ENCODE measurements around the gene KRT73.

DNA sequence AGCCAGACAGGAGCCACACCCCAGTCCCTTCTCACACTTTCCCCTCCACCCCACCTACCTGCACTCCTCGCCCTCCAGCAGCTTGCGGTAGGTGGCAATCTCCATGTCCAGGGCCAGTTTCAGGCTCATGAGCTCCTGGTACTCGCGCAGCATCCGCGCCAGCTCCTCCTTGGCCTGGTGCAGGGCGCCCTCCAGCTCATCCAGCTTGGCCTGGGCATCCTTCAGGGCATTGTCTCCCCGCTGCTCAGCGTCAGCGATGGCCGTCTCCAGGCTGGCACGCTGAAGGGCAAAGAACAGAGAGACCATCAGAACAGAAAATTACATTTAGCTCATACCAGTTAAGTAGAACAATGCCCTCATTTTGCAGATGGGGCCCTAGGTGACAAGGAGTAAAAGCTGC, 50.2 kb downstream of the KRT73 start:
- TF ChIP-seq, protein P1, sequence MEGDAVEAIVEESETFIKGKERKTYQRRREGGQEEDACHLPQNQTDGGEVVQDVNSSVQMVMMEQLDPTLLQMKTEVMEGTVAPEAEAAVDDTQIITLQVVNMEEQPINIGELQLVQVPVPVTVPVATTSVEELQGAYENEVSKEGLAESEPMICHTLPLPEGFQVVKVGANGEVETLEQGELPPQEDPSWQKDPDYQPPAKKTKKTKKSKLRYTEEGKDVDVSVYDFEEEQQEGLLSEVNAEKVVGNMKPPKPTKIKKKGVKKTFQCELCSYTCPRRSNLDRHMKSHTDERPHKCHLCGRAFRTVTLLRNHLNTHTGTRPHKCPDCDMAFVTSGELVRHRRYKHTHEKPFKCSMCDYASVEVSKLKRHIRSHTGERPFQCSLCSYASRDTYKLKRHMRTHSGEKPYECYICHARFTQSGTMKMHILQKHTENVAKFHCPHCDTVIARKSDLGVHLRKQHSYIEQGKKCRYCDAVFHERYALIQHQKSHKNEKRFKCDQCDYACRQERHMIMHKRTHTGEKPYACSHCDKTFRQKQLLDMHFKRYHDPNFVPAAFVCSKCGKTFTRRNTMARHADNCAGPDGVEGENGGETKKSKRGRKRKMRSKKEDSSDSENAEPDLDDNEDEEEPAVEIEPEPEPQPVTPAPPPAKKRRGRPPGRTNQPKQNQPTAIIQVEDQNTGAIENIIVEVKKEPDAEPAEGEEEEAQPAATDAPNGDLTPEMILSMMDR (IDR thresholded peaks at IDR 0.05): no peak
- no peak for TF ChIP-seq POLR2A (IDR thresholded peaks at IDR 0.05)
